Neural cell (in vitro differentiated cells): ENCODE data around the gene CDYL. TPM values are rescaled to one million over a fixed set of nuclear protein-coding genes. Genes with fewer than 3 reads are reported as not detected.

Source experiments
- H2AFZ ChIP-seq: fragments of 200-600, 300-800 bp; sonication (generic), shearing (Covaris generic); 2 replicates; pipeline ENCODE4 v1.6.0; 2014; ENCODE audit warnings: low read depth, mild to moderate bottlenecking, antibody characterized with exemption, low read length, moderate library complexity
- H3F3A ChIP-seq: fragments of 200-600 bp; shearing (Covaris generic); 2 replicates; pipeline ENCODE4 v1.6.1; 2016; ENCODE audit warnings: mild to moderate bottlenecking, moderate library complexity, mixed read lengths, antibody characterized with exemption, low read length; ENCODE audit not compliant: insufficient read depth, poor library complexity, severe bottlenecking
- H3K27ac ChIP-seq: fragments of 200-600, 300-800 bp; sonication (generic), shearing (Covaris generic); 2 replicates; pipeline ENCODE4 v1.5.1; 2014; ENCODE audit warnings: mild to moderate bottlenecking, low read length, moderate library complexity
- H3K27me3 ChIP-seq: fragments of 300-800, 200-600 bp; sonication (generic), shearing (Covaris generic); 2 replicates; pipeline ENCODE4 v1.6.0; 2014; ENCODE audit warnings: mild to moderate bottlenecking, low read depth, low read length, moderate library complexity; ENCODE audit not compliant: insufficient read depth
- H3K36me3 ChIP-seq: fragments of 300-800, 200-600 bp; sonication (generic), shearing (Covaris generic); 2 replicates; pipeline ENCODE4 v1.5.1; 2014; ENCODE audit warnings: mild to moderate bottlenecking, antibody characterized with exemption, low read length, moderate library complexity; ENCODE audit not compliant: insufficient read depth
- H3K4me2 ChIP-seq: fragments of 300-800, 200-600 bp; sonication (generic), shearing (Covaris generic); 2 replicates; pipeline ENCODE4 v1.6.0; 2014; ENCODE audit warnings: mild to moderate bottlenecking, low read length
- H3K4me3 ChIP-seq: fragments of 300-800, 200-600 bp; sonication (generic), shearing (Covaris generic); 2 replicates; pipeline ENCODE4 v1.5.1; 2014; ENCODE audit warnings: mild to moderate bottlenecking, low read length, moderate library complexity
- H3K79me2 ChIP-seq: fragments of 200-600 bp; shearing (Covaris generic); replicated peaks from 2 replicates; pipeline ENCODE4 v1.6.0; 2014; ENCODE audit warnings: mild to moderate bottlenecking, low read length, moderate library complexity; ENCODE audit not compliant: insufficient read depth
- H3K9ac ChIP-seq: fragments of 300-800, 200-600 bp; sonication (generic), shearing (Covaris generic); 2 replicates; pipeline ENCODE4 v1.6.1; 2016; ENCODE audit warnings: mild to moderate bottlenecking, low read length, mixed read lengths
- H3K9me2 ChIP-seq: fragments of 200-600 bp; shearing (Covaris generic); 2 replicates; pipeline ENCODE4 v1.6.1; 2016; ENCODE audit warnings: mild to moderate bottlenecking, low read length, mixed read lengths; ENCODE audit not compliant: insufficient read depth
- H3K9me3 ChIP-seq: fragments of 200-600, 300-800 bp; sonication (generic), shearing (Covaris generic); 2 replicates; pipeline ENCODE4 v1.6.1; 2016; ENCODE audit warnings: mild to moderate bottlenecking, mixed run types, low read length, moderate library complexity, mixed read lengths
- H4K20me1 ChIP-seq: fragments of 200-600 bp; shearing (Covaris generic); 2 replicates; pipeline ENCODE4 v1.6.1; 2016; ENCODE audit warnings: mild to moderate bottlenecking, mixed run types; ENCODE audit not compliant: insufficient read depth
- CTCF ChIP-seq: fragments of 450-650 bp; IDR thresholded peaks from 2 replicates; pipeline ENCODE4 v1.5.1; 2014; ENCODE audit warnings: antibody characterized with exemption, mild to moderate bottlenecking, moderate library complexity; ENCODE audit not compliant: poor library complexity, severe bottlenecking
- EP300 ChIP-seq: fragments of 450-650 bp; conservative IDR thresholded peaks from 2 replicates; pipeline ENCODE4 v1.6.1; 2014; ENCODE audit warnings: antibody characterized with exemption, mild to moderate bottlenecking, moderate library complexity; ENCODE audit not compliant: poor library complexity, severe bottlenecking
- EZH2 ChIP-seq: fragments of 200-600, 300-800 bp; shearing (Covaris generic), sonication (generic); IDR thresholded peaks from 2 replicates; pipeline ENCODE4 v1.6.1; 2014; ENCODE audit warnings: antibody characterized with exemption, low read length, borderline replicate concordance, mild to moderate bottlenecking; ENCODE audit not compliant: insufficient read depth, poor library complexity, severe bottlenecking
- MXI1 ChIP-seq: fragments of 450-650 bp; conservative IDR thresholded peaks from 2 replicates; pipeline ENCODE4 v1.6.1; 2014; ENCODE audit warnings: antibody characterized with exemption, mild to moderate bottlenecking; ENCODE audit not compliant: poor library complexity, severe bottlenecking
- POLR2AphosphoS5 ChIP-seq: IDR thresholded peaks from 2 replicates; pipeline ENCODE4 v1.6.1; 2012
- RAD21 ChIP-seq: fragments of 450-650 bp; conservative IDR thresholded peaks from 2 replicates; pipeline ENCODE4 v1.6.1; 2014; ENCODE audit warnings: antibody characterized with exemption, mild to moderate bottlenecking, moderate library complexity
- REST ChIP-seq: IDR thresholded peaks from 2 replicates; pipeline ENCODE4 v1.6.1; 2012; ENCODE audit warnings: borderline replicate concordance
- SMC3 ChIP-seq: fragments of 450-650 bp; conservative IDR thresholded peaks from 2 replicates; pipeline ENCODE4 v1.6.1; 2014; ENCODE audit warnings: antibody characterized with exemption, mild to moderate bottlenecking, moderate library complexity; ENCODE audit not compliant: poor library complexity
- TAF1 ChIP-seq: IDR thresholded peaks from 2 replicates; pipeline ENCODE4 v1.6.1; 2012; ENCODE audit warnings: low read depth
- polyA plus RNA-seq: library from polyadenylated mRNA; depleted of rRNA; stranded (reverse); fragments of >200 nt; gene quantifications from 2 replicates; pipeline ENCODE4 v1.2.3, GENCODE V29; 2014

CDYL gene
- polyA plus RNA-seq, 1 donor from 2014 or later, result 5.2 TPM

DNA sequence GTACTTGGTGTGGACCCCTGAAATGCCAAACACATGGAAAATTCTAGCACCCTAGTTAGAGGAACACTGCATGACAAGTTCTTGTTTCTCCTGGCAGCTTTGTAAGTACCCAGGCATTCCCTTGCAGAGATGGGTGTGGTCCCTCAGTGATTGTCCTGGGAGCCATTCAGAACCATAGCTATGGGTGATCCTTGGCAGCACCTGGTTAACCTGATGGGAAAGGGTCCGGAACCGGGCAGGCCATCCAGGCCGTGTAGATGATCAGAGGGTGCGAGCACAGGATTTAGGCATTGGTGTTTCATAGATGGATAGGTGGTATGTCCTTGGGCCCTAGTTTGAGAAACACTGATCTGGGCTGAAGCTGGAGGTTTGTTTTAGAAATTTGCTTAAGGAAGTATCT is 131.9 kb downstream of the CDYL start:
- TF ChIP-seq EZH2 (no peak), CTCF (no peak), REST (no peak), SMC3 (no peak), MXI1 (no peak)
- Histone ChIP-seq H3K27me3 (no peaks in the 10 kb centered on the region), H4K20me1 (no peaks in the 10 kb centered on the region), H3K9me3 (no peaks in the 10 kb centered on the region), H3K9ac (no peak overlapping the region), H3K27ac (no peak overlapping the region), H3F3A (no peaks in the 10 kb centered on the region), H3K36me3 (no peaks in the 10 kb centered on the region), H3K79me2 (no peaks in the 10 kb centered on the region), H3K4me3 (no peak overlapping the region), H2AFZ (no peak overlapping the region), H3K9me2 (no peaks in the 10 kb centered on the region), H3K4me2 (no peak overlapping the region)

DNA sequence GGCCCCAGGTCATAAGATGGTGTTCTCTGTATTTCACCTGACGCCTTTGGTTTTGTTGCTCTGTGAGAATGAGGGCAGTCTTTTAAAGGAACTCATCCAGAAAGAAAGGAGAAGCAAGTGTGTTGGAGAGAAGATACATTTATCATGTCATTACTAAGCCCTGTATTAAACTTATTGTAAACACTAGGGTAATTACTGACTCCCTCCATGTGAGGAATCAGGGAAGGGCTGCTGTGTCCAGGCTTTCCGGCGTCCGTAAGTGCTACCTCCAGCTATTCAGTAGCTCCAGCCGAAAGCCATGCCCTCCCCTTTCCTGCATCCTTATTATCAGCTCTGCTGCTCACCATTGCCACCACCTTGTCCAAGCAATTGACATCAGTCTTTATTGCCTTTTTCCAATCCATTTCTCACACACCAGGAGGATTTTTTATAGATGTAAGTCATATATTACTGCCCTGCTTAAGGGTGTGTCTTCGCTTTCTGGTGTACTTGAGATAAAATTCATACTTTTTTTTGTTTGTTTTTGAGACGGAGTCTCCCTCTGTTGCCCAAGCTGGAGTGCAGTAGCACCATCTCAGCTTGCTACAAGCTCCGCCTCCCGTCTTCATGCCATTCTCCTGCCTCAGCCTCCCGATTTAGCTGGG is 133.0 kb downstream of the CDYL start:
- TF ChIP-seq REST, result no peak
- TF ChIP-seq MXI1, result no peak
- TF ChIP-seq RAD21, result no peak
- no peak for TF ChIP-seq EP300
- no peak for TF ChIP-seq SMC3
- TF ChIP-seq EZH2, result no peak
- no peak for TF ChIP-seq POLR2AphosphoS5
- no peak for TF ChIP-seq TAF1
- TF ChIP-seq CTCF, result no peak
- no peaks in the 10 kb centered on the region for H4K20me1 ChIP-seq
- H3K79me2 ChIP-seq, result no peaks in the 10 kb centered on the region
- no peaks in the 10 kb centered on the region for H3K9me2 ChIP-seq
- no peaks in the 10 kb centered on the region for H3K27me3 ChIP-seq
- no peaks in the 10 kb centered on the region for H3F3A ChIP-seq
- H2AFZ ChIP-seq, result no peak overlapping the region
- no peaks in the 10 kb centered on the region for H3K9me3 ChIP-seq
- no peak overlapping the region for H3K9ac ChIP-seq
- H3K4me2 ChIP-seq, result no peak overlapping the region
- H3K27ac ChIP-seq, result no peak overlapping the region
- H3K36me3 ChIP-seq, result no peaks in the 10 kb centered on the region
- H3K4me3 ChIP-seq, result no peak overlapping the region
